NT2/D1 (cell line): ENCODE results near the gene CBLB.

Source experiments
- SUZ12 ChIP-seq: IDR thresholded peaks from 2 replicates; pipeline ENCODE4 v1.6.1; 2011; ENCODE audit not compliant: insufficient read length, insufficient read depth; ENCODE audit errors: extremely low read depth
- YY1 ChIP-seq: IDR thresholded peaks from 2 replicates; pipeline ENCODE4 v1.6.1; 2011; ENCODE audit not compliant: insufficient read length, insufficient read depth
- ZNF274 ChIP-seq: IDR thresholded peaks from 2 replicates; pipeline ENCODE4 v1.6.1; 2011; ENCODE audit warnings: mild to moderate bottlenecking, low read depth, low read length

- TF ChIP-seq ZNF274 (no peak), YY1 (no peak), SUZ12 (no peak)
These were observed 113.5 kb downstream of the CBLB start for GRCh38 chr3:105755121-105755886.
